Activated CD8-positive, alpha-beta memory T cell treated with anti-CD3 and anti-CD28 coated beads, Interleukin-2, amount 10 ng/mL, durations not matched to agents 7 days and 5 days (primary cell): Measurements from ENCODE around the gene KISS1. TPM values are rescaled to one million over a fixed set of nuclear protein-coding genes. Genes with fewer than 3 reads are reported as not detected.

Experiments used
- ATAC-seq: fragments of 150-1000 bp; cut with Tn5 transposase; one replicate; pipeline ENCODE4 v1.10.0; 2021; ENCODE audit warnings: moderate library complexity
- CTCF ChIA-PET: fragments of 350-600 bp; sonication (Branson Sonifier 250); formaldehyde crosslinking; loops from one replicate; lab custom pipeline; 2021; ENCODE audit warnings: antibody characterized with exemption; lab: Charles Lee
- DNase-seq: peaks from one replicate; pipeline ENCODE4 v3.0.0-alpha.2; 2020
- H3K27ac Mint-ChIP-seq: one replicate; pipeline ENCODE4 v1.8.0; 2021; ENCODE audit warnings: mild to moderate bottlenecking, mixed read lengths
- H3K27me3 Mint-ChIP-seq: one replicate; pipeline ENCODE4 v1.8.0; 2021; ENCODE audit warnings: mixed read lengths
- H3K36me3 Mint-ChIP-seq: one replicate; pipeline ENCODE4 v1.8.0; 2021; ENCODE audit warnings: mild to moderate bottlenecking, mixed read lengths
- H3K4me1 Mint-ChIP-seq: one replicate; pipeline ENCODE4 v1.8.0; 2021; ENCODE audit warnings: mixed read lengths
- H3K4me3 Mint-ChIP-seq: one replicate; pipeline ENCODE4 v1.8.0; 2021; ENCODE audit warnings: mild to moderate bottlenecking, moderate library complexity, mixed read lengths
- H3K9me3 Mint-ChIP-seq: one replicate; pipeline ENCODE4 v1.8.0; 2022; ENCODE audit warnings: low read depth, mixed read lengths
- total RNA-seq, 2 experiments: library from RNA; stranded (reverse); gene quantifications; one replicate each; pipeline ENCODE4 v1.2.3, GENCODE V29; 2021

The KISS1 gene
- total RNA-seq, 2 experiments from 2014 or later: not detected

GRCh38 chr1:204225841-204226735 is 29.8 kb upstream of the KISS1 start:
- Mint-ChIP-seq H3K9me3 (no peaks in the 10 kb centered on the region), H3K27me3 (no peaks in the 10 kb centered on the region), H3K4me1 (no peaks in the 10 kb centered on the region), H3K27ac (no peak overlapping the region), H3K36me3 (no peaks in the 10 kb centered on the region), H3K4me3 (no peak overlapping the region)
- DNase-seq (no peak), ATAC-seq (no peak)
- CTCF ChIA-PET: interaction anchor here (1.6 kb wide), 1 partner anchor 138 kb away, joined by 3 read pairs; no protein-coding TSS in a partner anchor

- H3K4me1 Mint-ChIP-seq: no peaks in the 10 kb centered on the region
- no peak overlapping the region for H3K27ac Mint-ChIP-seq
- ATAC-seq: no peak
- CTCF ChIA-PET: no interaction called here
- no peak for DNase-seq
- H3K9me3 Mint-ChIP-seq: no peaks in the 10 kb centered on the region
- no peaks in the 10 kb centered on the region for H3K27me3 Mint-ChIP-seq
- no peak overlapping the region for H3K4me3 Mint-ChIP-seq
- H3K36me3 Mint-ChIP-seq: no peaks in the 10 kb centered on the region
These were observed 28.4 kb upstream of the KISS1 start for GRCh38 chr1:204224655-204225054.

GRCh38 chr1:204223129-204223860 is 27.0 kb upstream of the KISS1 start:
- H3K27ac Mint-ChIP-seq: no peak overlapping the region
- no peak for ATAC-seq
- no peaks in the 10 kb centered on the region for H3K36me3 Mint-ChIP-seq
- CTCF ChIA-PET: interaction anchor here (1.2 kb wide), 1 partner anchor 9 kb away, joined by 3 read pairs; the partner anchor contains the start of gene GOLT1A
- no peaks in the 10 kb centered on the region for H3K9me3 Mint-ChIP-seq
- H3K4me1 Mint-ChIP-seq: peaks cover 6% of the 10 kb centered on the region
- no peak overlapping the region for H3K4me3 Mint-ChIP-seq
- no peaks in the 10 kb centered on the region for H3K27me3 Mint-ChIP-seq
- no peak for DNase-seq

GRCh38 chr1:204222764-204223055 is 26.4 kb upstream of the KISS1 start:
- H3K27ac Mint-ChIP-seq: no peak overlapping the region
- no peaks in the 10 kb centered on the region for H3K36me3 Mint-ChIP-seq
- ATAC-seq (no peak), DNase-seq (no peak)
- H3K27me3 Mint-ChIP-seq: peaks cover 5% of the 10 kb centered on the region
- H3K4me1 Mint-ChIP-seq: peaks cover 8% of the 10 kb centered on the region
- CTCF ChIA-PET: interaction anchor here (1.2 kb wide), 1 partner anchor 9 kb away, joined by 3 read pairs; the partner anchor contains the start of gene GOLT1A
- no peak overlapping the region for H3K4me3 Mint-ChIP-seq
- no peaks in the 10 kb centered on the region for H3K9me3 Mint-ChIP-seq

- CTCF ChIA-PET: no interaction called here
These were observed 25.9 kb upstream of the KISS1 start for GRCh38 chr1:204222006-204222763.

GRCh38 chr1:204221271-204221670 is 25.0 kb upstream of the KISS1 start:
- H3K27me3 Mint-ChIP-seq: peaks cover 7% of the 10 kb centered on the region
- H3K27ac Mint-ChIP-seq: no peak overlapping the region
- H3K4me1 Mint-ChIP-seq: peaks cover 8% of the 10 kb centered on the region
- H3K4me3 Mint-ChIP-seq: no peak overlapping the region
- no peak for ATAC-seq
- H3K9me3 Mint-ChIP-seq: no peaks in the 10 kb centered on the region
- no peaks in the 10 kb centered on the region for H3K36me3 Mint-ChIP-seq
- CTCF ChIA-PET: no interaction called here
- no peak for DNase-seq

More at GRCh38 chr1:204222006-204222763, 25.9 kb upstream of the KISS1 start:
- Mint-ChIP-seq H3K4me1 (peaks cover 8% of the 10 kb centered on the region), H3K27me3 (peaks cover 7% of the 10 kb centered on the region), H3K27ac (no peak overlapping the region), H3K36me3 (no peaks in the 10 kb centered on the region), H3K9me3 (no peaks in the 10 kb centered on the region), H3K4me3 (no peak overlapping the region)
- ATAC-seq: no peak
- DNase-seq: no peak

- CTCF ChIA-PET: interaction anchor here (1.5 kb wide), 1 partner anchor 13 kb away, joined by 5 read pairs; no protein-coding TSS in a partner anchor
- H3K4me3 Mint-ChIP-seq: no peak overlapping the region
These were observed 23.8 kb upstream of the KISS1 start for GRCh38 chr1:204219971-204220616.

GRCh38 chr1:204218552-204218951 is 22.3 kb upstream of the KISS1 start:
- DNase-seq (no peak), ATAC-seq (no peak)
- Mint-ChIP-seq H3K27me3 (peaks cover 15% of the 10 kb centered on the region), H3K36me3 (no peaks in the 10 kb centered on the region), H3K4me3 (no peak overlapping the region), H3K9me3 (no peaks in the 10 kb centered on the region), H3K4me1 (peaks cover 15% of the 10 kb centered on the region), H3K27ac (no peak overlapping the region)
- CTCF ChIA-PET: interaction anchor here (1.5 kb wide), 1 partner anchor 12 kb away, joined by 5 read pairs; no protein-coding TSS in a partner anchor

More at GRCh38 chr1:204219971-204220616, 23.8 kb upstream of the KISS1 start:
- no peak for ATAC-seq
- H3K27me3 Mint-ChIP-seq: peaks cover 11% of the 10 kb centered on the region
- H3K27ac Mint-ChIP-seq: no peak overlapping the region
- DNase-seq: no peak
- peaks cover 8% of the 10 kb centered on the region for H3K4me1 Mint-ChIP-seq
- no peaks in the 10 kb centered on the region for H3K9me3 Mint-ChIP-seq
- no peaks in the 10 kb centered on the region for H3K36me3 Mint-ChIP-seq

GRCh38 chr1:204217648-204218000 is 21.3 kb upstream of the KISS1 start:
- Mint-ChIP-seq H3K4me3 (no peak overlapping the region), H3K27ac (no peak overlapping the region), H3K4me1 (peaks cover 15% of the 10 kb centered on the region), H3K9me3 (no peaks in the 10 kb centered on the region), H3K27me3 (peaks cover 15% of the 10 kb centered on the region), H3K36me3 (no peaks in the 10 kb centered on the region)
- ATAC-seq (no peak), DNase-seq (no peak)
- CTCF ChIA-PET: interaction anchor here (2.2 kb wide), 1 partner anchor 11 kb away, joined by 11 read pairs; no protein-coding TSS in a partner anchor

GRCh38 chr1:204216880-204217647 is 20.8 kb upstream of the KISS1 start:
- CTCF ChIA-PET: interaction anchor here (2.2 kb wide), 1 partner anchor 10 kb away, joined by 11 read pairs; no protein-coding TSS in a partner anchor
- peaks cover 15% of the 10 kb centered on the region for H3K27me3 Mint-ChIP-seq
- H3K36me3 Mint-ChIP-seq: no peaks in the 10 kb centered on the region

GRCh38 chr1:204216236-204216635 is 19.9 kb upstream of the KISS1 start:
- CTCF ChIA-PET: interaction anchor here (2.2 kb wide), 1 partner anchor 9 kb away, joined by 11 read pairs; no protein-coding TSS in a partner anchor

More at GRCh38 chr1:204216880-204217647, 20.8 kb upstream of the KISS1 start:
- DNase-seq: no peak
- Mint-ChIP-seq H3K4me3 (no peak overlapping the region), H3K27ac (no peak overlapping the region), H3K9me3 (no peaks in the 10 kb centered on the region), H3K4me1 (peaks cover 15% of the 10 kb centered on the region)
- no peak for ATAC-seq

More at GRCh38 chr1:204216236-204216635, 19.9 kb upstream of the KISS1 start:
- DNase-seq: no peak
- Mint-ChIP-seq H3K27ac (no peak overlapping the region), H3K36me3 (no peaks in the 10 kb centered on the region), H3K27me3 (peaks cover 15% of the 10 kb centered on the region), H3K4me3 (no peak overlapping the region), H3K9me3 (no peaks in the 10 kb centered on the region), H3K4me1 (peaks cover 15% of the 10 kb centered on the region)
- ATAC-seq: no peak
